Epithelial cell of proximal tubule (primary cell): Measurements from ENCODE around the gene ETHE1. TPM values are rescaled to one million over a fixed set of nuclear protein-coding genes. Genes with fewer than 3 reads are reported as not detected.

ENCODE experiments used
- DNase-seq: peaks from one replicate; pipeline ENCODE4 v3.0.0-alpha.2; 2011; ENCODE audit warnings: low read depth
- H3K4me3 ChIP-seq: 2 replicates; pipeline ENCODE4 v1.5.1; 2011; ENCODE audit warnings: low read depth, mild to moderate bottlenecking, low read length
- total RNA-seq: library from RNA; depleted of rRNA; stranded (reverse); fragments of >200 nt; gene quantifications from 2 replicates; pipeline ENCODE4 v1.2.3, GENCODE V29; 2015
- TF ChIP-seq, protein P1 (sequence below): conservative IDR thresholded peaks from 2 replicates; pipeline ENCODE4 v1.5.1; 2012; ENCODE audit warnings: low read depth, mild to moderate bottlenecking, low read length

ETHE1 gene, protein sequence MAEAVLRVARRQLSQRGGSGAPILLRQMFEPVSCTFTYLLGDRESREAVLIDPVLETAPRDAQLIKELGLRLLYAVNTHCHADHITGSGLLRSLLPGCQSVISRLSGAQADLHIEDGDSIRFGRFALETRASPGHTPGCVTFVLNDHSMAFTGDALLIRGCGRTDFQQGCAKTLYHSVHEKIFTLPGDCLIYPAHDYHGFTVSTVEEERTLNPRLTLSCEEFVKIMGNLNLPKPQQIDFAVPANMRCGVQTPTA
- 55.9 and 76.0 TPM in 2 replicates for total RNA-seq

GRCh38 chr19:43526884-43527859, at the start of gene ETHE1:
Gene ETHE1, minus strand, starts transcription at chr19:43527201. Its CDS starts 24 bp downstream, at chr19:43527177.
- TF ChIP-seq, protein P1, sequence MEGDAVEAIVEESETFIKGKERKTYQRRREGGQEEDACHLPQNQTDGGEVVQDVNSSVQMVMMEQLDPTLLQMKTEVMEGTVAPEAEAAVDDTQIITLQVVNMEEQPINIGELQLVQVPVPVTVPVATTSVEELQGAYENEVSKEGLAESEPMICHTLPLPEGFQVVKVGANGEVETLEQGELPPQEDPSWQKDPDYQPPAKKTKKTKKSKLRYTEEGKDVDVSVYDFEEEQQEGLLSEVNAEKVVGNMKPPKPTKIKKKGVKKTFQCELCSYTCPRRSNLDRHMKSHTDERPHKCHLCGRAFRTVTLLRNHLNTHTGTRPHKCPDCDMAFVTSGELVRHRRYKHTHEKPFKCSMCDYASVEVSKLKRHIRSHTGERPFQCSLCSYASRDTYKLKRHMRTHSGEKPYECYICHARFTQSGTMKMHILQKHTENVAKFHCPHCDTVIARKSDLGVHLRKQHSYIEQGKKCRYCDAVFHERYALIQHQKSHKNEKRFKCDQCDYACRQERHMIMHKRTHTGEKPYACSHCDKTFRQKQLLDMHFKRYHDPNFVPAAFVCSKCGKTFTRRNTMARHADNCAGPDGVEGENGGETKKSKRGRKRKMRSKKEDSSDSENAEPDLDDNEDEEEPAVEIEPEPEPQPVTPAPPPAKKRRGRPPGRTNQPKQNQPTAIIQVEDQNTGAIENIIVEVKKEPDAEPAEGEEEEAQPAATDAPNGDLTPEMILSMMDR = no peak
- no peak for DNase-seq
- peak within 1 kb of the TSS; percentile 95 for H3K4me3 ChIP-seq

- H3K4me3 ChIP-seq = peak overlapping the region; percentile 86
- TF ChIP-seq, protein P1 = no peak
- DNase-seq = no peak
Observed at GRCh38 chr19:43575955-43576878, 49.2 kb upstream of the ETHE1 start.

DNA sequence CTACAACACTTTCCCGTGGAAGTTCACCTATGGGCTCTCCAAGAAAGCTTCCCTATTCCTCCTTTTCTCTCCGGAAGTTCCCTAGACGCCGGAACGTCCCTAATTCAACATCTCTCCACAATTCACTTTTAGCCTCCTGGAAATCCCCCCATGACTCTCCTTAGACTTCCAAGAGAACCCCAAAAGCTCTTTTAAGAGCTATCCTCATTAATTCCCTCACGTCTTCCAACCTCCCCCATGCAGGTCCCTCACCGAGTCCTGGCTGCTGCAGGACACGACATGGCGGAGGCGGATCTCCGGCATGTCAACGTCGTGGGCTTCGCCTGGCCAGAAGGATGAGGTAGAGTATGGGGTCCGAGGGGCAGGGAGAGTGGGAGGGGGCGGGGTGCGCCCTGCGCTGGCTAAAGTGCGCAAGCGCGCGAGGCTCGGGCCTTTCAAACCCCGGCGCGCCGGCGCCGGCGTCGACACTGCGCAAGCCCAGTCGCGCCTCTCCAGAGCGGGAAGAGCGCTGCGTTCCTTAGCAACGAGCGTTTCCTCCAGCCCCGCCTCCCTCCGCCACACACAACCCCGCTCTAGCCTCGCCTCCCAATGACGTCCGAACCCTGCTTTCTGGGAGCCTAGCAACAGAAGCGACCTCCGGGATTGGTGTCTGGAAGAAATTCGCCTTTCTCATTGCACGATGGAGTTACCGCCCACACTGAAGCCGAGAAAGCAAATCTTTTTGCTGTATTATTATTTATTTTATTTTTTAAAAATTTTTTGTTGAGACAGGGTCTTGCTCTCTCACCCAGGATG, 48.4 kb upstream of the ETHE1 start, which contains the start of the genes PINLYP and XRCC1:
Gene PINLYP (plus strand): TSS at position 646 of the 795 bp plus-strand sequence. CDS start 1,391 bp downstream, outside the sequence.
Gene XRCC1 (minus strand): TSS at position 372 of the 795 bp plus-strand sequence. CDS start 69 bp downstream, at position 303.
- TF ChIP-seq, protein P1 = no peak
- peak within 1 kb of the TSS; percentile 86 for H3K4me3 ChIP-seq
- peak; percentile 82 for DNase-seq

DNA sequence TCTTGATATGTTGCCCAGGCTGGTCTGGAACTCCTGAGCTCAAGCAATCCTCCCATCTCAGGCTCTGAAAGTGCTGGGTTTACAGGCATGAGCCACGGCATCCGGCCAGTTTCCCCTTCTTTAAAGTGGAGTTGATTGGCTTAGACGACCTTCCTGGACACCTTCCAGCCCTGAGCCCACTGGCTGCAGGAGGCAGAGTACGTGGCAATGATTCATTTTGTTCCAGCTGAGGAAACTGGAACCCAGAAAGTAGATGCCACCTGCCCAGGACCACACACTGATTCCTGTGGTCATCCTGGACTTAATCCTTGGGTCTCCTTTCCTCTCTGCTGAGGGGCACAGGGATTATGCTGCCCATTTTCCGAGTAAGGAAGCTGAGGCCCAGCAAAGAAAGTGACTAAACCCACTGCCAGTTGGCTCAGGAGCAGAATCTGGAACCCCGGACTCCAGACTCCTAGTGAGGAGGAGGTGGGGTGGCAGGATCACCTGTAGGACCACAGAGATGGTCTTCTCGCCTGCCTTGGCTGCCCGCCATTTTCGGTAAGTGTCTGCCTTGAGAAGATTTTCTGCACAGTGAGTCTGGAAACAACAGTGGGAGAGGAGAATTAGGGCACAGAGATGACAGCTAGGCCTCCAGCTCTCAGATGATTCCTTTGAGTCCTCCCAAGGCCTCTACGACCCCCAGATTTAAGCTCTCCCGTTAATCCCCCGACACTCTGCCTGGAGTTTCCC, 47.6 kb upstream of the ETHE1 start:
- TF ChIP-seq, protein P1 = no peak
- DNase-seq = no peak
- H3K4me3 ChIP-seq = peak overlapping the region; percentile 86

- TF ChIP-seq, protein P1 = no peak
- no peak for DNase-seq
- H3K4me3 ChIP-seq = no peak overlapping the region
Observed at GRCh38 chr19:43572171-43572588, 45.2 kb upstream of the ETHE1 start.
